Mucosa of gallbladder (tissue), 1 donor: ENCODE data around the gene TCEAL5. TPM values are rescaled to one million over a fixed set of nuclear protein-coding genes. Genes with fewer than 3 reads are reported as not detected.
A peak's percentile ranks its signal among the peaks of the same experiment; 100 is the strongest.
"Not testable (repeated sequence)": the region's sequence is repeated elsewhere in the genome, so short reads cannot be mapped to it uniquely, and the experiment has no call there.

Experiments
- DNase-seq: peaks from one replicate; pipeline ENCODE4 v3.0.0-alpha.2; 2020; ENCODE audit warnings: low spot score
- total RNA-seq: library from RNA; stranded (reverse); gene quantifications from one replicate; pipeline ENCODE4 v1.2.1, GENCODE V29; 2021
- donor health status: DM: no; HTN: no; CAD: no.

The TCEAL5 gene, protein sequence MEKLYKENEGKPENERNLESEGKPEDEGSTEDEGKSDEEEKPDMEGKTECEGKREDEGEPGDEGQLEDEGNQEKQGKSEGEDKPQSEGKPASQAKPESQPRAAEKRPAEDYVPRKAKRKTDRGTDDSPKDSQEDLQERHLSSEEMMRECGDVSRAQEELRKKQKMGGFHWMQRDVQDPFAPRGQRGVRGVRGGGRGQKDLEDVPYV
- total RNA-seq = 0.17 TPM

DNA sequence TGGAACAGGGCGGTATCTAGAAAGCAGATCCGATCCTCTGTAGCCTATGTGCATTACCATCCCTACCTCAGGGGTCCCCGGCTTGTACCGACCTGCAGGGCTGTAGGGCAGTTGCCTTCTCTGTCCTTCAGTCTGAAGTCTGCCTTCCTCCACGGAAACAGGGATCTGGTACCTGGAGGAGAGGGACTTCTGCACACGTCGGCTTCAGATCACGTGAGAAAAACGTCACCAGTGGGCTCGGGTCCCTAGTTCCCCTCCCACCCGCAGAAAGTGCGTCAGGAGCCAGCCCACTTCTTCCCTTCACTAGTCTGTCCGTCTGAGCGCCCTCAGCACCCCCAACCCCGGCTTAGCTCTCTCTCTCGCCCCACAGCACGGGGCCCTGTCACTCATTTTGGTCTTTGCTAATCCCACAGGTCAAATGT, at the start of gene TCEAL5:
Gene TCEAL5 (minus strand): TSS at position 170 of the 422 bp plus-strand sequence. CDS start 2,187 bp downstream, outside the sequence.
- no peak for DNase-seq

DNA sequence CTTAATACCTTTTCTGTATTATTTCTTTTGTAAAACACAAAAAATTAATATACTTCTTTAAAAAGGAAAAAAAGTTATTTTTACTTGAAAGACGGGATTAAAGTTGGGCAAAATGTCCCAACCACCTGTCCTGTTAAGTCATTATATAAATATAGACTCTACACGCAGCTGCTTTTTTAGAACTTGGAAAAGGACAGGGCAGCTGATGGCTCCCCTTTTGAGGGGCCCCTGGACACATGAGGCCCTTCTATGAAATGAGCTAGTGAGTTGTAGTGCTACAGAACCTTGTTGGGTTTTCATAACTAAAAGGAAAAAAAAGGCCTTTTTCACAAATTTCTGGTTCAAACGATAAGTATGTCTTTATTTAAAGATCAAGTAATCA, 34.8 kb upstream of the TCEAL5 start:
- no peak for DNase-seq

DNA sequence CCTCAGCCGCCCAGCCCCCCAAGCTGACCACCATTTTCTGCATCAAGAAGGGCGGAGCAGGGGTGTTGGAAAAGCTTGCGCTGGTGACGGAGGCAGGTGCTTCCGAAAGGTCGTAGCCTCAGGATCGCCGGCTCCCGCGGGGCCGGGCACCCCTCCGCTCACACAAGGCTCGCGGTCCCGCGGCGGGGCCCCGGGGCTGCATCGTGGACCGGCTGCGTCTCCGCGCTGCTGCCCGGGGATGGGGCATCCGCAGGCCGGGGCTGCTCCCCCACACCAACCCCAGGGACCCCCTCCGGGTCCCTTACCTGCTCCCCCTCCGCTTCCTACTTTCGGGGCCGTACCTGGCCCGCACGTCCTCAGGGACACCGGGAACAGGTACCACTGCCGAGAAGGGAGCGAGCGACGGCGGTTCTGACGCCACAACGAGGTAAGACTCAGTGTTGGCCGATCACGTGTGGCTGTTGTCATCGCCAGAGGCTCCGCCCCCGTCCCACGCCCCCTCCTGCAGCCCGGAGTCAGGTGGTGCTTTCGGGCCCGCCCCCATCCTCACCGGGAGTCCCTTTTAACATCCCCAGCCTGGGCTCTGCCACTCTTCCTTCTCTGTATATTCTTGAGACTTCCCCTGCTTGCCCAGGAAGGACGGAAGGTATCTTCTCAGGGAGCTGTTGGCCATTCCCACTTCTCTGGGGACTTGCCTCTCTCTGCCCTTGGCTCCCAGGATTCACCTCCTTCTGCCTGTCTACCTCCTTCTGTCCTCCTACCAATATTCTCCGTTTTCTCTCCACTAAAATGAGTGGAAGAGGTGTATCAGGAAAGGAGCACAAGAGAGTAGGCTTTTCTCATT, 34.2 kb upstream of the TCEAL5 start, which contains the start of gene BEX2:
Gene BEX2 (minus strand): TSS at position 436 of the 844 bp plus-strand sequence. CDS start 1,014 bp downstream, outside the sequence.
- DNase-seq = peak; percentile 82

DNA sequence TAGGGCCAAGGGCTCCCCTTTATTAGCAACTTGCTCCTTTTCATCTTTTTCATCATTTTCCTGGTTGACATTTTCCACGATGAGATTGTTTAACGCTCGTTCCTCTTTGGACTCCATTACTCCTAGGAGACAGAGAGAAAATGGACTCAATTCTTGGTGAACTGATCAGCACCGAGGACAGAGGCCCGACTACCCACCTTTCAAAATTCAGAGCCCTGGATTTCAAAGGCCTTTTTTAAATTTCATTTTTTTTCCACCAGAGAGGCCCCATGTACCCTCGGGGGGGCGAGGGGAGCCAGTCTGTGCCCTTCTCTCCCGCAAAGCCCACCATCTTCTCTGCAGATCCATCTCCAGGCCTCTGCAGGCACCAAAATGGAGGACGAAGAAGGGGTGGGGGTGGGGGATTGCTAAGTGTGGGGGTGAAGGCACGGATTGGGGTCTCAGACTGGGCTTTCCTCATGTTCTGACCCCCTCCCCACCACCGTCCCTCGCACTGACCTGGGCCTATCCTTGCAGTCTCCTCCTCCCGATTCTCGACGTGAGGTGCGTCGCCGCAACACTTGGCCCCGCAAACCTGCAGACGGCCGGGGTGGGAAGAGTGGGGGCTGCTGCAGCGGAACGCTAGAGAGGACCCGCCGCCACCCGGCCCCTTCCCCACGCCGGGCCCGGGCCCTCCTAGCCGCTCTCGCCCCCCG, 33.5 kb upstream of the TCEAL5 start:
- no peak for DNase-seq

DNA sequence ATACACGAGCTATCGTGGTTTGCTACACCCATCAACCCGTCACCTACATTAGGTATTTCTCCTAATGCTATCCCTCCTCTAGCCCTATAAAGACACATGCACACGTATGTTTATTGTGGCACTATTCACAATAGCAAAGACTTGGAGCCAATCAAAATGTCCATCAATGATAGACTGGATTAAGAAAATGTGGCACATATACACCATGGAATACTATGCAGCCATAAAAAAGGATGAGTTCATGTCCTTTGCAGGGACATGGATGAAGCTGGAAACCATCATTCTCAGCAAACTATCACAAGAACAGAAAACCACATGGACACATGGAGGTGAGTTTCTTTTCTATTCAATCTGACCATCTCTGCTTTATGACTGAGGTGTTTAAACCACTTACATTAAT, 29.1 kb upstream of the TCEAL5 start:
- not testable (repeated sequence) for DNase-seq

DNA sequence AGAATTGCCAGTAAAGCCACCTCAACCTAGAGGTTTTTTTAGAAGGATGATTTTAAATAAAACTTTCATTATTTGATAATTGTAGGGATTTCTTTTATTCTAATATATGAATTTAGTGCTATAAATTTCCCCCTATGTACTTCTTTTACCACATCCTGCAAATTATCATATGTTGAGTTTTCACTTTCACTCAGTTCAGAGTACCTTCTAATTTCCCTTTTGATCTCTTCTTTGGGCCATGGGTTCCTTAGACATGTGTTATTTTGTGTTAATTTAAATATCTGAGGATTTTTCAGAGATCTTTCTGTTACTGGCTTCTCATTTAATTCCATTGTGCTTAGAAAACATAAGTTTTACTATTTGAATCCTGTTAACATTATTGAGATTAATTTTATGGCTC, 28.2 kb upstream of the TCEAL5 start:
- DNase-seq = no peak

DNA sequence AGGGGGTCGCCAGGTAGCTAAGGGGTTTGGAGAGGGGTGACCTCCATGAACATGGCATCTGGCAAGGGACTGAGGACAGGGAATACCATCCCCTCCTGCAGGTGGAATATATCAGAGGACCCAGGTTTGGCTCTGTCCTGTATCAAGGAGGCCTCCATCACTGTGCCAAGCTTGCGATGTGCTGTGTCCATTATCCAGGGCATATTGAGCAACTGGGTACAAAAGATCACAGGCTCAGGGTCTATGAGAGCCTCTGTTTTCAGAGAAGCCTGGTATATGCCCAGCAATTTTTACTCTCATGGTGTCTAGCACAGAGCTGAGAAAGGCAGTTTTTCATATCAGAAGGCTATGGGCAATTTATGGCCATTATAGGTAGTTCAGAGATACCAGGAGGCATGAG, 16.6 kb upstream of the TCEAL5 start:
- DNase-seq = no peak

DNA sequence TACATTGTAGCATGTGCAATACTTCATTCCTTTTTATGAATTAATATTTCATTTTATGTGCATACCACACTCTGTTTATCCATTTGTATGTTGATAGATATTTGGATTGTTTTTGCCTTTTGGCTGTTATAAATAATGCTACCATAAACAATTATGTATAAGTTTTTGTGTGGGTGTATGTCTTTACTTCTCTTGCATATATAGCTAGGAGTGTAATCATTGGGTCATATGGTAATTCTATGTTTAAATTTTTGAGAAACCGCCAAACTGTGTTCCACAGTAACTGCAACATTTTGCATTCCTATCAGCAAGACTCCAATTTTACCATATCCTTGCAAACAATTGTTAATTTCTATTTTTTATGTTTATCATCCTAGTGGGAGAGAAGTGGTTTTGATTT, 3.1 kb upstream of the TCEAL5 start:
- DNase-seq = no peak

DNA sequence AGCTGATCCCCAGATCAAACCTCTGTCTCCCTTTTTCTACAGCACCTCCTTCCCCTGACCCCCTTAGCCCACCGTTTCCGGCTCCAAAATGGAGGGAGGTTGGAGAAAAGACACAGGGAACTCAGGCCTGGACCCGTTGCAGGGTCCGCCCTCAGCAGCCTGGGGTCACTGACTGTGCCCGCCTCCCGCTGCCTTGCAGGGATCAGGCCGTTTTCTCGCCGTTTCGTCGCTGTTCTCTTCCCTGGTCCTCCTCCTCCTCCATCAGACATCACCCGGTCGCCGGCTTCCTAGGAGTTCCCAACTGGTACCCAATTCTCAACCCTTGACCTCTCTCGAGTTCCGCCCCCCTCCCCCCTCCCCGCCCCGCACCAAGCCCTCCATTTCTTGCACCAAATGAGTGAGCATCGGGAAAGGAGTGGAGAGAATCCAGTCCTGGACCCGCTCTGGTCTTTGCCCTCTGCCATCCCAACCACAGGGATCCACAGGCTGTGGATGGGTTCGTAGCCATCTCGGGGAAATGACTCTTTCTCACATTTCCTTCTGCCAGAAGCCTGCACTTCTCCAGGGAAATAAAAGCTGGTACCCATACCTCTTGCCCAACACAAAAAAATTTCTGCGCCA, 493 bp downstream of the TCEAL5 start:
- no peak for DNase-seq

DNA sequence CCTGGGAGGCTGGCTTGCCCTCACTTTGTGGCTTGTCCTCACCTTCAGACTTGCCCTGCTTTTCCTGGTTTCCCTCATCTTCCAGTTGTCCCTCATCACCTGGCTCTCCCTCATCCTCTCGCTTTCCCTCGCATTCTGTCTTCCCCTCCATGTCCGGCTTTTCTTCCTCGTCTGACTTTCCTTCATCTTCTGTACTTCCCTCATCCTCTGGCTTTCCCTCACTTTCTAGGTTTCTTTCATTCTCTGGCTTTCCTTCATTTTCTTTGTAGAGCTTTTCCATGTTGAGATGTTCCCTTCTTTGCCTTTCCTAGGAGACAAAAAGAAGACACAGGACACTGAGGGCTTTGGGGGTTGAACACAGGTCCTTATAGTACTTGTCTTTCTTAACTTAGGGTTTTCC, 2.3 kb downstream of the TCEAL5 start:
- DNase-seq = no peak

DNA sequence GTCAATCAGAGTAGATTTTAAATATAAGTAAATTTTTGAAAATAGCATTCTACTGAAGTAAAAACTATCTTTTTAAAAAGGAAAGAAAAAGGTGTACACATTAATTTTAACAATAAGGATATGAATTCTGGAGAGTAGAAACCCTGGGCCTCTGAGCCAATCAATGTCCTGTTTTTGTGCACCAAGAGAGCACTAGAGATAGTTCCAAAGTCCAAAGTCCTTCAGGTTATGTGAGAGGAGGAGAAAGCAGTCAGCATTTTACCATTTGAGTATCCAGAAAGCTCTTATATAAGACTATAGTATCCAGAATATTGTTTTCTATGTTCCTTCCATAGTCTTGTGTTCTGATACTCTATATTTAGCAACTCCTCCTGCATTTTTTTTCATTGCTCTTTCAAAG, 18.3 kb downstream of the TCEAL5 start:
- DNase-seq = no peak

DNA sequence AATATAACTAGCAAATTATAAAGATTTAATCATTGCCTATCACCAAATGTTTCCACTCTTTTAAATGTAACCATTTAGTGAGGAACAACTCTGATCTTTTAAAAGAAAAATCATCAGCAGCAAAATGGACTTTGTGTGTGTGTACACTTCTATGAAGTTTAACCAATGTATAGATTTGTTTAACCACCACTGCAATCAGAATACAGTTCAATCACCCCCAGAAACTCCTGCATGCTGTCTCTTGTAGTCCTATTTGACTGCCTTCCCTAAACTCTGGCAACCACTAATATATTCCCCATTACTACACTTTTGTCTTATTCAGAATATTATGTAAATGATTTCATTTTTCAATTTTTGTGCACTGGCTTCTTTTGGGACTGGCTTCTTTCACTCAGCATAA, 19.9 kb downstream of the TCEAL5 start:
- DNase-seq = no peak

DNA sequence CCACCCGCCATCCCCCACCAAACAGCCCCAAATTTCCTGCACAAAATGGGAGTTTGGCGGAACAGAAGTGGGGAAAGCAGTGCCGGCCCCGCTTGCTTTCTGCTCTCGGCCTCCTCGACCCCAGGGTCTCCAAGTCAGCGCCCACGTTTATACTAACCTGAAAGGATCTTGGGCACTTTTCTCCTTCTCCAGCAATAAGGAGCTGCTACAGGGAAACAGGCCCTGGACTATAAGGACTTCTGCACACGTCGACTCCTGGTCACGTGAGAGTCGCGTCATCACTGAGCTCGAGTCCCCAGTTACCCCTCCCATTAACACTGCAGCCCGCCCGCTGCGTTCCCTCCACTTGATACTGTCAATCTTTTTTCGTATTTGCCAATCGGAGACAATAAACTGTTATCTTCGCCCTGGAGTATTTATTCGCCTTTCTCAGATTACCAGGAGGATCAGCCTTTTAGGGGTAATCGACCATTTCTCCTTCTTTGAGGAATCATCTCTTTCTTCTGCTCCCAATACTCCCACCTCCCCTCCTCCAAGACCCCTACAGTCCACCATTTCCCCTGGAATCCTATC, 21.5 kb downstream of the TCEAL5 start, which contains the start of gene TCEAL8:
Gene TCEAL8 (minus strand): TSS at position 235 of the 573 bp plus-strand sequence. CDS start 1,176 bp downstream, outside the sequence.
- peak; percentile 83 for DNase-seq

DNA sequence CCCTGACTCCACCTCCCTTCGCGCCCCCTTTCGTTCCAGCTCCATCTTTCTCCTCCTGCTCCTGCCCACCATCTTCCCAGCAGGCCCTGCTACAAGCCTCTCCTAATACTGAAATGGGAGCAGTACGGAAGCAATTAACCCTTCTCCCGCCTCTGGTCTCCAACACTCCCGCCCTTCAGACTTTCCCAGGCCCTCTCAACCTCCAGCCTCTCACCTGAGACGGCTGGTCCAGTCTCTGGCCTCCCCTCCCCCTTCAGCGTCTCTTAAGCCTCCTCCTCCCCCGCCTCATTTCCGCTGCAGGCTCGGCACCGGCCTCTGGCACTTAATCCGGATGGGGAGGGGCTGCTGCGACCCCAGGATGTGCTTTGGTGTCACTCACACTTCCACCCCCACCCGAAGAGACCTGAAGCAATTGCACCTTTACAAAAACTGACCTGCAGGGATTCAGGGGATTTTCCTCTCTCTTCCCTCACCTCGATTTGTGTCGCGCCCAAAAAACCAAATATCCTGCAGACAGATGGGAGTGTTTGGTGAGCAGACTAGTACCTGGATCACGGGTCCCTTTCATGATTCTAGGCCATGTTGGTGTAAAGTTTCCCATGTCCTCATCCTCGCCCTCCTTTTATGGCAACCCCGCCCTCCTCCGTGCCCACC, 22.3 kb downstream of the TCEAL5 start:
- DNase-seq = peak; percentile 38

DNA sequence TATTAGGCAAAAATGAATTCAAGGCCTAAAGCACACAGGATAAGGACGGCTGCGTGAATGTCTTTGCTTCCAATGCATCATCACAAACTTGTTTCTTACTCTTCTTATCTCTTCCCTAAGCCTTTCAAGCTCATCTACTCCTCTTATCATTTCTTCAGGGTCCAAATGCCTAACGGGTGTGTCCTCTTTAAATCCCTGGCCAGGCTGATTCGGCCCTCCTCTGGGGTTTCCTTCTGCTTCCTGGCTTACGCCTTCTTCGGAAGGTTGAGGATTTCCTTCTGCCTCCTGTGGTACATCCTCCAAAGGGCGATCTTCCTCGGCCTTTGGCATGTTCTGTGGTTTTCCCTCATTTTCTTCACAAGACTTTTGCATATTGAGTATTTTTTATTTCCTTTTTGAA, 22.9 kb downstream of the TCEAL5 start:
- no peak for DNase-seq

DNA sequence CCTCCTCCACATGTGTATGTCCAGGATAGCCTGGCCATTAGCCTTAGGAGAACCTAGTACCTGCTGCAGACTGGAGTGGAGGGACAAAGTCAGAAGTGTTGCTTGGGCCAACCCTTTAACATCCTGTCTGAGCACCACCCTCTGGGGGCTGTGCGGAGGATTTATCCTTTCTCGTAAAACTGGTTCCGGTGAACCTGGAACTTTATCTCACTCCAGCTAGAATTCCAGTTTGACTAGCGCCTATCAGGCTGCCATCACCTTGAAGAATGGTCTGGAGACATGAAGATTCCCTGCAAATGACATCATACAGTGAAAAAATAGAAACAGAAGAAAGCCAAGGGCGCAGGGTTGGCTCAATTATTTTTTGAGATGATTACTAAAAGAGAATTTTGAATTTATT, 25.6 kb downstream of the TCEAL5 start:
- no peak for DNase-seq

DNA sequence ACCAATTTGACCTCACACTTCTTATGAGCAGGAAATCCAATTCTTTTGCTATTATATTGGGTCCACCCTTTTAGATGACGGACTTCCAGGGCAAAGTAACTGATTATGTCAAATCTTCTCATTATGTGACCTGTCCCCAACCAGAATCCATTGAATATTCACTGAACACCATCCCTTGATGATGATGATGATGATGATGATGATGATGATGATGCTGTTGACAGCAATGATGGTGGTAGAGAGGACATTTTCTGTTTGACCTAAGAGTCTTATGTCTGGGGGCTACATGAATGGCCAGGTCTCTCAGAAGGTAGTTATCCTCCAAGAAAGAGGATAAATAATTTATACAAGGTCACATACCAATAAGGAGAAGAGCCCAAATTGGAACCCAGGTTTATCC, 26.7 kb downstream of the TCEAL5 start:
- no peak for DNase-seq

DNA sequence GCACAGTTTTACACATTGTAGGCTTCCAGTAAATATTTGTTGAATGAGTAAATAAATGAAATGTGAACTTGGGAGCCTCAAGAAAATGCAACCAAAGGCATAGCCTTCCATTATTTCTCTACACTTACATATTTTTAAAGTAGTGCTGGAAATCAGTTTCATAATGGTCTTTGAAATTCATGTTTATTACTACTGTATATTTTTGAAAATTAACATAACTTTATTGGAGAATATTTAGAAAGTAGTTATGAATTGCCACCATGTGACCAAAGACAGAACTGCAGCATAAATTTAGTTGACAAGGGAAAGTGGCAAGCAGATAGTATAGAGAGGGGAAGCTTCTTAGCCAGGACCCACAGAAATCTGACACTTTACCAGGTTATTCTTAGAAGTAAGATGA, 28.0 kb downstream of the TCEAL5 start:
- no peak for DNase-seq

DNA sequence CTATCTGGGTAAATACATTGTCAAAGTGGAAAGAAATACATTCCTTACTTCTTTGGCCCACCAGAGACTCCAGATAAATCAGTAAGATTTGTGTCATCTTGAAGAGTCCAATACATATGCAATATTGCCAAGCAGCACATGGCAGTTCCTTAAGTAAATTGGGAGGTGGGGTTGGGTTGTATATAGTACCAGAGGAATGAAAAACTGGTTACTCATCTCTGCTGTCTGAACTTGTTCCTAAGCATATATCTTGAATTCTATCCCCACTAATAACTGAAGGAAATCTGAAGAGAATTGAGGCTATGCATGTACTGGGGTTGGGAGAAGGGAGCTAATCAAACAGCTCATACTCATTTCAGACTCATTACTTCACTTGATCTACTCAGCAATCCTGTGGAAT, 36.4 kb downstream of the TCEAL5 start:
- no peak for DNase-seq

DNA sequence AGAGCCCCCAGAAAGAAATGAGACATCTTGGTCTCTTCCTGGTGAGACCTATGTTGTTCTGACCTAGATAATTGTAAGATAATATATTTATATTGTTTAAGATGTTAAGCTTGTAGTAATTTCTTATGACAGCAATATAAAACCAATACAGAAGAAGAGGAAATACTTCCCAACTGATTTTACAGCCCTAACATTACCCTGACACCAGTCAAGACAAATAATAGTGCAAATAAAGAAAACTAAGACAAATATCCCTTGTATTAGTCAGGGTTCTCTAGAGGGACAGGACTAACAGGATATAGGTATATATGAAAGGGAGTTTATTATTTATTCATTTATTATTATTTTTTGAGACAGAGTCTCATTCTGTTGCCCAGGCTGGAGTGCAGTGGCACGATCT, 40.3 kb downstream of the TCEAL5 start:
- no peak for DNase-seq

DNA sequence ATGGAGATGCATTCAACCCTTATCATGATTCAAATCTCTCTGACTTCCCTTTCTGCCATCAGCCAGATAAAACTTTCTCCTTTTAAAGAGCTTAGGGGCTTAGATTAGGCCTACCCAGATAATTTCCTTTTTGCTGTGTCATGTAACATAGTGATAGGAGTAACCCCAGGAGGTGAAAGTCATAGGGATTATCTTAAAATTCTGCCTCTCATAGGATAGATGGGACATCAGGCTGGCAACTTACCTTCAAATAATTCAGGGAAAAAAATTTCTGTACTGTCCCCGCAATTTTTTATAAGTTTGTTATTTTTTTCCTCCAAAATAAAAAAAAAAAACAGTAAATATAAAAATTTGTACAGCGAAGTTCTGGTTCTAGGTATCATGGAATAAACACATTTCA, 40.9 kb downstream of the TCEAL5 start:
- DNase-seq = not testable (repeated sequence)
